ENCODE results near the gene RASSF9.

The RASSF9 gene

GRCh38 chr12:85843606-85844310, 7.5 kb upstream of the RASSF9 start:
- Histone ChIP-seq H3K79me2 (ENCODE audit: insufficient read depth, low read length) (no peaks in the 10 kb centered on the region), H3K27ac (ENCODE audit: low read length) (no peak overlapping the region), H3K4me1 (ENCODE audit: insufficient read depth, low read length) (no peaks in the 10 kb centered on the region), H4K20me1 (ENCODE audit: insufficient read depth, low read length) (no peaks in the 10 kb centered on the region), H3K36me3 (ENCODE audit: insufficient read depth, low read length) (no peaks in the 10 kb centered on the region), H3K27me3 (ENCODE audit: insufficient read depth, low read length, poor library complexity) (no peaks in the 10 kb centered on the region), H3K4me3 (ENCODE audit: low read depth in 1 of 2, low read length in 2 of 2) (no peak overlapping the region), H3K9ac (ENCODE audit: low read depth, low read length) (no peak overlapping the region), H3K9me3 (ENCODE audit: insufficient read depth, low read length, severe bottlenecking) (peaks cover 3% of the 10 kb centered on the region), H3K4me2 (ENCODE audit: insufficient read depth, low read length) (no peak overlapping the region), H2AFZ (ENCODE audit: low read depth, low read length) (no peak overlapping the region)
- TF ChIP-seq CTCF (IDR thresholded peaks at IDR 0.05; ENCODE audit: borderline replicate concordance, extremely low read depth, low read length, poor library complexity, severe bottlenecking): no peak
- TF ChIP-seq EZH2 (IDR thresholded peaks at IDR 0.05; ENCODE audit: borderline replicate concordance, low read depth, low read length, severe bottlenecking): no peak
- ATAC-seq (ENCODE audit: insufficient read depth, low read depth) (no peak), DNase-seq (no peak)

GRCh38 chr12:85835426-85836196, 598 bp downstream of the RASSF9 start:
- Histone ChIP-seq H4K20me1 (ENCODE audit: insufficient read depth, low read length) (no peaks in the 10 kb centered on the region), H3K4me3 (ENCODE audit: low read depth in 1 of 2, low read length in 2 of 2) (no peak overlapping the region), H3K27ac (ENCODE audit: low read length) (no peak overlapping the region), H3K79me2 (ENCODE audit: insufficient read depth, low read length) (no peaks in the 10 kb centered on the region), H2AFZ (ENCODE audit: low read depth, low read length) (no peak overlapping the region), H3K9me3 (ENCODE audit: insufficient read depth, low read length, severe bottlenecking) (no peaks in the 10 kb centered on the region), H3K4me1 (ENCODE audit: insufficient read depth, low read length) (no peaks in the 10 kb centered on the region), H3K27me3 (ENCODE audit: insufficient read depth, low read length, poor library complexity) (no peaks in the 10 kb centered on the region), H3K4me2 (ENCODE audit: insufficient read depth, low read length) (no peak overlapping the region), H3K36me3 (ENCODE audit: insufficient read depth, low read length) (no peaks in the 10 kb centered on the region), H3K9ac (ENCODE audit: low read depth, low read length) (no peak overlapping the region)
- DNase-seq (no peak), ATAC-seq (ENCODE audit: insufficient read depth, low read depth) (no peak)
- TF ChIP-seq EZH2 (IDR thresholded peaks at IDR 0.05; ENCODE audit: borderline replicate concordance, low read depth, low read length, severe bottlenecking) (no peak), CTCF (IDR thresholded peaks at IDR 0.05; ENCODE audit: borderline replicate concordance, extremely low read depth, low read length, poor library complexity, severe bottlenecking) (no peak)

GRCh38 chr12:85834378-85834777, 1.8 kb downstream of the RASSF9 start:
- Histone ChIP-seq H3K4me2 (ENCODE audit: insufficient read depth, low read length) (no peak overlapping the region), H3K27me3 (ENCODE audit: insufficient read depth, low read length, poor library complexity) (no peaks in the 10 kb centered on the region), H4K20me1 (ENCODE audit: insufficient read depth, low read length) (no peaks in the 10 kb centered on the region), H3K79me2 (ENCODE audit: insufficient read depth, low read length) (no peaks in the 10 kb centered on the region), H3K4me3 (ENCODE audit: low read depth in 1 of 2, low read length in 2 of 2) (no peak overlapping the region), H3K27ac (ENCODE audit: low read length) (no peak overlapping the region), H3K9ac (ENCODE audit: low read depth, low read length) (no peak overlapping the region), H3K9me3 (ENCODE audit: insufficient read depth, low read length, severe bottlenecking) (no peaks in the 10 kb centered on the region), H3K36me3 (ENCODE audit: insufficient read depth, low read length) (no peaks in the 10 kb centered on the region), H3K4me1 (ENCODE audit: insufficient read depth, low read length) (no peaks in the 10 kb centered on the region), H2AFZ (ENCODE audit: low read depth, low read length) (no peak overlapping the region)
- DNase-seq: no peak
- ATAC-seq (ENCODE audit: insufficient read depth, low read depth): no peak
- TF ChIP-seq CTCF (IDR thresholded peaks at IDR 0.05; ENCODE audit: borderline replicate concordance, extremely low read depth, low read length, poor library complexity, severe bottlenecking) (no peak), EZH2 (IDR thresholded peaks at IDR 0.05; ENCODE audit: borderline replicate concordance, low read depth, low read length, severe bottlenecking) (no peak)

All from DND-41 (cell line).